NCI-H1092 (cell line): ENCODE results near the gene ADAM12.

ENCODE experiments used
- DNase-seq: peaks from one replicate; lab custom pipeline; 2025; lab: John Stamatoyannopoulos, UW

Gene ADAM12

GRCh38 chr10:126114884-126115555 is 273.3 kb downstream of the ADAM12 start:
- no peak for DNase-seq

GRCh38 chr10:126111516-126111915 is 276.8 kb downstream of the ADAM12 start:
- no peak for DNase-seq

- DNase-seq: no peak
These were observed 277.6 kb downstream of the ADAM12 start for GRCh38 chr10:126110489-126111180.

DNA sequence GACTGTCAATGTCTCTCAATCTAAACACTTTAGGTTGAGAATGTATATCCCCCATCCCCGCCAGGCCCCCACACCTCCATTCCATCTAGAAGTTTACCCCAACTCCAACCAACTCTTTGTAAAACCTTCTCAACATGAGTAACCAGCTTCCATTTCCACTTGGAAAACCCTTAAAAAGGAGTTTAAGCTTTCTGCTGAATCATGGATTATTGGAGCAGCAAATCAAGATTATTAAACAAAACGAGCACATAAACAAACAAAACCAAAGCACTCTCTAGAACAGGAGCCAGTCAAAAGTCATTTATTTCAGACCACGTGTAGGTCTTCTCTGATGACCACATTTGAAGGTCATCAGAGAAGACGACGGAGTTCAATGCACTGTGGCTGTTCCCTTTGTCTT is 278.4 kb downstream of the ADAM12 start:
- DNase-seq: no peak

DNA sequence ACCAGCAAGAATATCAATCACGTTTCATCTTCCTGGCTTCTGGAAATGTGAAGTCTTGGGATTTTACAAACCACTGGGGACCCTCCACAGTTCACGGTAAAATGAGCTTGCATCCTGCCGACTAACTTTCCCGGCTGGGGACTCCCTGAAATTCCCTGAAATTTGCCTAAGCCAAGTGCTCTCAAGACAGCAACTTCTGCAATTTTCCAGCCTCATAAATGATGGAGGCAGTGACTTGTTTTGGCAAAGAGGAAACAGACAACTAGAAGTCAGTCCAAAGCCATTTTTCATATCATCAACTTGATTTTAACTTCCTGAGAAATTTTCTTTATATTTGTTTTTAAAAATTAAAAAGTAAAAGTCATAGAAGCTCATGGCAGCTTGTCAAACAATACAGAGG is 279.6 kb downstream of the ADAM12 start:
- DNase-seq: no peak

- DNase-seq: no peak
These were observed 283.5 kb downstream of the ADAM12 start for GRCh38 chr10:126104767-126105166.

DNA sequence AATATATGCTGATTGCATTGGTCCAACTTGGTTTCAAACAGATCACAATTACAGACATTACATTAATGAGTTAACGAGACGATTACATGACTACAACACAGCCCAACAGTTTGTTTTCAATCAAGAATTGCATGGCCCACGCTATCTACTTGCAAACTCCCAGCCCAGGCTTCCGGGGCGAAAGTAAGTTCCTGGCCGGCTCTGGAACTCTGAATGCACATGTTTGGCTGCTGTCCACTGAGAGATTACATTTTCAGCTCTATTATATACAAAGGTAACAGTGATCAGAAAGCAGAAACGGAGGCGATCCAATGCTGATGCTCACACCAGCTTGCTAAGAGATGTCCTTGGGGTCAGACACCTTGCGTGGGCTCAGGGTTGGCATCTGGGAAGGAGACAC is 285.6 kb downstream of the ADAM12 start:
- DNase-seq: no peak

GRCh38 chr10:126101736-126102135 is 286.5 kb downstream of the ADAM12 start:
- DNase-seq: no peak

GRCh38 chr10:126101325-126101724 is 287.0 kb downstream of the ADAM12 start:
- DNase-seq: no peak

- DNase-seq: no peak
These were observed 288.9 kb downstream of the ADAM12 start for GRCh38 chr10:126099366-126099765.

GRCh38 chr10:126098226-126098581 is 290.1 kb downstream of the ADAM12 start:
- DNase-seq: no peak

DNA sequence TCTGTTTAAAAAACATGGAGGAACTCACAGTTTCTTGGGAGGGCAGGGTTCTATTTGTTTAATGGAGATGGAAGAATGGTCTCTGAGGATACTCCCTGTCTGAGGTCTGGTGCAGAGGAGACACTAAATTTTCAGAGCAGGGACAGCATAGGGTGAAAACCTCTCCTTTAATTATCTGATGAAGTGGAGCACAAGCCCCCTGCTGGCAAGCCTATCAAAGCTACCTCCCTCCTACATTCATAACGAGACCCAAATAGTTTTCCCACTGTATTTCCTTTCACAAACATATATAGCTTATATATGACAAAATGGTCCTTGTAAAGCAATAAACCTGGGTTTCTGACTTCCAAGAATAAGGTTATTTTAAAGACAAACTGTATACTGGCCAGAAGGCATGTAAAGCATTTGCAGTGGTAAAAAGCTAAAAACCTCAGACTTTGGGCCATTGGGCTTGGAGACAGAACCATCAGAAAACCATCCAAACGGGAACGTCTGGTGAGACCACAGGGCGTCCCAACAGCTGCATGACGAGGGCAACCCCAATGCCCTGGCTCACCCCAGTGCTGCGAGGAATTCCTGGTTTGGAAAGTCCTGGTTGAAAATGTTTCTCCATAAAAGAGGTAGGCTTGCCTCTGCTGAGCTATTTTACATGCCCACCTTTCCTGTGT is 290.6 kb downstream of the ADAM12 start:
- no peak for DNase-seq

- no peak for DNase-seq
These were observed 293.7 kb downstream of the ADAM12 start for GRCh38 chr10:126094537-126094936.

DNA sequence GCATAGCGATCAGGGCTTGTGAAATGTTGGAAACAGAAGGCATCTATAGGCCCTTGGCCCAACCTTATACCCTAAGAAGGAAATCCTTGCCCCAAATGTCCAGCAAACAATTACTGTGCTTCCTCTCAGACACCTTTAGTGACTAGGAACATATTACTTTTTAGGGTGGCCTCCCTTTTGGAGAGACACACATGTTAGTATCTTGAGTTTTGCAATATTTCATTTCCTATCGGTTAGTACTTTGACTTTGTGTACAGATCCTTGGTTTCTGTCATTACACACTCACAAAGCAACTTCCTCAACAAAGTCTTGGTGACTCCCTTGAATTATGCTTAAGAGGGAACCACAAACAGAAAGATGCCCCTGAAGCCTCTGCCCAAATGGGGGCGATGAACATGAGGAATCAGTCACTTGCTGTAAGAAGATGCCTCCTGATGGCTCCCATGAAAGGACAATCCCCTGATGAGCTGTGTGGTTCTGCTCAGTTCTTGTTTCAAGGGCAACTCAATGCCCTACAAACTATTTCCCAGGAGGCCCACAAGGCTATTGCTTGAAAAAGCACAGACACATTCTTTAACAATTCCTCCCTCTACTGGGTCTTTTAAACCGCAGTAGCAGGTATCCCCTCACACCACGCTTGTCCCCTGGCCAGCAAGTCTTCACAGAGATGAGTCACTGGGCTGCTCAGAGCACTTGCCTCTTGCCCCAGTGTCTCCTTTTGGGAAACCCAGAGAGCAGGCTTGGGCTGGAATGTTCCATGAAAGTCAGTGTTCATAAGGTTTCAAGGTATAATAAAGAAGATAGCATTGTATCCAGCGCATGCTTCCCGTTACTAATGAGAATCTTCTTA is 295.7 kb downstream of the ADAM12 start:
- DNase-seq: no peak

- DNase-seq: no peak
These were observed 297.2 kb downstream of the ADAM12 start for GRCh38 chr10:126090911-126091728.

GRCh38 chr10:126090443-126090842 is 297.8 kb downstream of the ADAM12 start:
- no peak for DNase-seq

DNA sequence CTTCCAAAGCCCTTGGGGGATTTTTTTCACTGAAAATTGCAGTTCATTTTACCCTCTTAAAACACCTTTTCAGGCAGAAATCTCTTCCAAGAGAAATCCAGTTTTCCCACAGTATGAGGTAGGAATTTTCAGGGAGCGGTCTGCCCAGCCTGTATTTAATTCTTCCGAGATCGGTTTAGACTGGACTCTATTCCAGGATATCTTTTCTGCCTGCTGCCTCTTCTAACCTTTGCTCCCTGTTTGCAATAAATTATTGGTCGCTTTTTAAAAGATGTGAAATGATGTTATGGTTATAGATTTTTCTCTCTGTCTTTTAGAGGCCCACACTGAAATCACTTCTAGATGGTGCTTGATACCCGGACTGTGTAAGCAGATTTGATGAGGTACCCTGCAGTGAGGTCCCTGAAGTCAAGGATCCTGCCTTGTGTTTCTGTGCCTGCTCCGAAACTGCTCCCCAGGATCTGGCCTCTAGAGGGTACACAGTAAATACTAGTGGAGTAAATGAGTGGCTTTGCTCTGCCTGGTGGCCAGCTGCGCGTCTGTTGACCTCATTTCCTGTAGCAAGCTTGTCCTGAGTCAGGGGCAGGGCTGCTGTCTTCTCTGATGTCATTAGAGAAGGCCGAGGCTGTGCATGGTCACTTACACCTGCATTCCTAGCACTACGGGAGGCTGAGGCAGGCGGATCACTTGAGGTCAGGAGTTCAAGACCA is 300.3 kb downstream of the ADAM12 start:
- DNase-seq: peak; percentile 1

DNA sequence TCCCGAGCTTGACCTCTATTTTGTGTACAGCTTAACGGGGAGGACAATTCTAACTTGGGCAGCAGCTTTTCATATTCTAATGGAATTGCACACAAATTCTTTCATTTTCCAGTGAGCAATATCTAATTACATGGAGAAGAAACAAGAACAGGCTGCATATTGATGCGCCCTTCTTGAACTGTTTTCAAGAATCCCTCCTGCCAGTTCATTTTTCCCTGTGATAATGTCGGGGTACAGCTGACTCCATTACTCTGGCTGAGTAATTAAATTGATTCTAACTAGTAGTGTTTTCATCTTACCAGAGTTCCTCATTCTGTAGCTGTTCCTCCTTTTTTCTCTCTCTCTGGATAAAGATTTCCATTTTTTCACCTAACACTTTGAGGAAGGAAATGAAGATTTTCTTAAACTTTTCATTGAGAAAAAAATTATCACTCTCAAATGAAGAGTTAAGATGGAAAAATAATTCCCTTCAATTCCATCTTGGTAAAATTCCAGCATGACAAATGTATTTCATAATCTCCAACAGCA is 301.1 kb downstream of the ADAM12 start:
- DNase-seq: no peak

DNA sequence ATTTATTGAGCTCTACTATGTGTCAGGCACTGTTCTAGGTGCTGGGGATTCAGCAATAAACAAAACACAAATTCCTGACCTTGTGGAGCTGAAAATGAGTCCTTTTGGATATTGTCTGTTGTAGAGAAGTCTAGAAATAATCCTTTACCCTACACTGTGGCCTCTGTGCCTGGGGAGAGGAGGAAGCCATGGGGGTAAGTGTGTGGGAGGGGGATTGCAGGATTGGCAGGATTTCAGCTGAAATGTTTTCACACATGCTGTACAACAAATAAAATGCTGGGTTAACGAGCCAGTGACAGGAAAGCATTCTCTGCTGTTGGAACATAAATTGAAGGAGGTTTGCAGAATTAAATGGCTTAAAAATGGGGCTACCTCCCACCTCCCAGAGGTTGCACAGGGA is 302.5 kb downstream of the ADAM12 start:
- DNase-seq: no peak

- no peak for DNase-seq
These were observed 303.9 kb downstream of the ADAM12 start for GRCh38 chr10:126084369-126084768.

DNA sequence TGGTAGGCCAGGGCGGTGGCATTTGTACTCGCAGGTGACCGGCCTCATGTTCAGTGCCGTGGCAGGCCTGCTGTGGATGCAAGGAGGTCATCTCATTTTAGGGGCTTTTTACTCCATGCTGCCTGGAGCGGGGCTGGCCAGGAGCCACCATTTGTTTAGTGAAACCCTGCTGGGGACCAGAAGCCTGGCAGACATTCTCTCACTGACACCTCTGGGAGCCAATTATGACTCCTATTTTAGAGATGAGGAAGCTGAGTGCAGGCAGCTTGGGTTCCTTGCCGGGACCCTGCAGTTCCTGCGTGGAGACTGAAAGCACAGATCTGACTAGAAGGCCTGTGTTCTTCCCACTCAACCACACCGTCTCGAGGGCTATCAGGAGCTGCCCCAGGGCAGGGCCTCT is 305.3 kb downstream of the ADAM12 start:
- no peak for DNase-seq
